GM18499 (cell line): ENCODE measurements around the gene CACNA1D.

Experiments
- ATAC-seq: cut with Tn5 transposase; IDR thresholded peaks from one replicate; pipeline ENCODE4 v1.9.1; 2021; ENCODE audit warnings: moderate number of reproducible peaks; ENCODE audit not compliant: insufficient read depth, unreplicated experiment

Gene CACNA1D

GRCh38 chr3:53799338-53799865 lies 305.0 kb downstream of the CACNA1D start:
- ATAC-seq: no peak

DNA sequence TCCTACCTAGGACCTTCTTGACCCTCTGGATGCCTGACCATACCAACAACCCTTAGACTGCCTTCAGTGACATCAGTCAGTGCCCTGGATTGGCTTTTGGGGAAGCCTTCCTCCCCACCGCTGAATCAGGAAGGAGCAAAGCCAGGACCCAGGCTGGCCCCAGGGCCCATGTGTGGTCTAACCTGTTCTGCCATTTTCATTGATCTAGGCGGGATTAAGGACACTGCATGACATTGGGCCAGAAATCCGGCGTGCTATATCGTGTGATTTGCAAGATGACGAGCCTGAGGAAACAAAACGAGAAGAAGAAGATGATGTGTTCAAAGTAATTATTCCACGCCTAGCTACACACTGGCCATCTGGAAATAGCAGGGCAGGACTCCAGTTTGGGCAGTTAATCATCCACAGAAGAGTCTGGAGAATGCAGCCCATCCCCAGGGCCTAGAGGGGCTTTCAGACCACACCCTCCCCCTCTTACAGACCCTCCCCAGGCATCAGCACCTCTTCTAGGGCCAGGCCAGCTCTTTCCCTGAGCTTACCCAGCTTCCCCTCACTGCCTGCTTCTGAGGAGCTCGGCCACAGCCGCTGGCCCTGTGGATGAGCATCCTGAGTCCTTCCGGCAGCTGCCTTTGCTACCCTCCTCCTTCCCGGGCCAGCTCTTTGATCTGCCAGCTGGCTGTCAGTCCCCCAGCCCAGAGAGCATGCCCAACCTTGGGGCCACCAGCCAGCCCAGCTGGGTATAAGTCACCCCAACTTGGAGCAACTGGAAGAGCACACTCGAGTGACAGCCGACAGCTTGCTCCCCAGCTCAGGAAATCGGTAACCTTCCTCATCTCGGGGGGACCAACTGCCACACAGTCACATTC lies 305.9 kb downstream of the CACNA1D start:
- no peak for ATAC-seq

GRCh38 chr3:53801319-53801718 lies 306.9 kb downstream of the CACNA1D start:
- no peak for ATAC-seq

DNA sequence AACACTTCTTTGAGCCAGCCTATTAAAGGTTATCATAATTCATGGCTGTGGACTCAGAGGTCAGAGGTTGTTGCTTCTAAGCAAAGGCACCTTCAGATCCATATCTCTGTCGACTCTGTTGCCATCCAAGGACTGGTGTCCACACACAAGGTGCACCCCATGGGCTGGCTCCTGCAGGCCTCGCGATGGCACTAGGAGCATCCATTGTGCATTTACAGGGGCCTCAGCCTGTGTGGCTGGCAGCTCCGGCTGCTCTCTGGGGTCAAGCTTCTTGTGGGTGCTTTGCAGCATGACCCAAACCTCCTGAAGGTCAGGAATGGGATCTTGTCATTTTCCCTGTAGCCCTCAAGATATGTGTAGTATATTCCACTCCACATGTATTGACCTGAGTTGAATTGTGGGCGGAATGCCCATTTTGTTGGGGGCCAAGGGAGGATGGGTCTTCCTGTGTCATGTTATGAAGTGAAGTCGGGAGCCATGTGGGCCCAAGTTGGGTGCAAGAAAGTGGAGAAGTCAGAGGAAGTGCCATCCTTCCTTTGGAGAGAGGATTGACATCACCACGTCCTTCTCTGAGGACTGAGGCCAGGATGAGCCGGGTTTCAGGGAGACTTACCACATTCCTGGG lies 308.0 kb downstream of the CACNA1D start:
- ATAC-seq: no peak

- no peak for ATAC-seq
Measured at GRCh38 chr3:53803124-53803815, 308.9 kb downstream of the CACNA1D start.

GRCh38 chr3:53803816-53804695 lies 309.6 kb downstream of the CACNA1D start:
- ATAC-seq: no peak

DNA sequence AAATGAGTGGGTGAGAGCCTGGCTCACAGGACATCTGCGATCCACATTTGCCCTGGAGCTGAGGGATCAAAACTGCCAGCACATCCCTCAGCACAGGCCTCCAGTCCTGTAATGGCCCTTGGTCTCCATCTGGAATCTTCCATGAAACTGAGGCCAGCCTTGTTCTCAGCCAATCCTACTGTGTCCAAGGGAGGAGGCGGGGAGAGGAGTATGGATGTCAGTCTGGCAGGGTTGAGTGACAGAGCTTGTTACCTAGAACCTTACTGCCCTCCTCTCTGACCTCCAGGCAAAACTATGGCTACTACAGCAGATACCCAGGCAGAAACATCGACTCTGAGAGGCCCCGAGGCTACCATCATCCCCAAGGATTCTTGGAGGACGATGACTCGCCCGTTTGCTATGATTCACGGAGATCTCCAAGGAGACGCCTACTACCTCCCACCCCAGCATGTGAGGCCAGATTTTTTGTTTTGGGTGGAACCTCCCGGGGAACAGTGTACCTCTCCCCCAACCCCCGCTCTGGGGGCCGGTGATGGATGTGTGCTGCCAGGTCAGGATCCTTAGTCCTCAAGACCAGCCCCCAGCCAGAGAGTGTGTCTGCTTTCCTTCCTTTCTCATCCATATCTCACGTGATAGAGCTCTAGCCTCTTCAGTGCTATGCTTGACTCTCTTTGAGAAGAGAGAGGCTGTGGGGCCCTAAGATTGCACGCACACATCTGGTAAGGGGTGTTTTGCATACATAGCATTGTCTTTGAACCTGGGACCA lies 310.5 kb downstream of the CACNA1D start:
- no peak for ATAC-seq

DNA sequence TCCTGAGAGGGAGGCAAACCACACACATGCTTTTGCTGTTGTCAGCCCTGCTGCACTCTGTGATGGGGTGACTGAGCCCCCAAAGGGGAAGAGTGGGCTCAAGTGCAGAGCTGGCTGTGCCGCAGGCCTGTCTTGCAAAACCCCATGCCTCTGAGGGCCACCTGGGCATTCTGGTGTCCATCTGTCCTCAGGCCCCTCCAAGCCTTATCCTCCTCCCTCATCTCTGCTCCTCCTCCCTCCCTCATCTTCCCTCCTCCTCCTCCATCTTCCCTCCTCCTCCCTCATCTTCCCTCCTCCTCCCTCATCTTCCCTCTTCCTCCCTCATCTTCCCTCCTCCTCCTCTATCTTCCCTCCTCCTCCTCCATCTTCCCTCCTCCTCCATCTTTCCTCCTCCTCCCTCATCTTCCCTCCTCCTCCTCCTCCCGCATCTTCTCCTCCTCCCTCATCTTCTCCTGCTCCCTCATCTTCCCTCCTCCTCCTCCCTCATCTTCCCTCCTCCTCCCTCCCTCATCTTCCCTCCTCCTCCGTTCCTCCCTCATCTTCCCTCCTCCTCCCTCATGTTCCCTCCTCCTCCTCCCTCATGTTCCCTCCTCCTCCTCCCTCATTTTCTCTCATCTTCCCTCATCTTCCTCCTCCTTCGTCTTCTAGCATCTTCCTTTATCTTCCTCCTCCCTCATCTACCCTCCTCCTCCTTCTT lies 311.2 kb downstream of the CACNA1D start:
- no peak for ATAC-seq

GRCh38 chr3:53806182-53807116 lies 312.0 kb downstream of the CACNA1D start:
- no peak for ATAC-seq

- no peak for ATAC-seq
Measured at GRCh38 chr3:53807117-53807810, 312.9 kb downstream of the CACNA1D start.

DNA sequence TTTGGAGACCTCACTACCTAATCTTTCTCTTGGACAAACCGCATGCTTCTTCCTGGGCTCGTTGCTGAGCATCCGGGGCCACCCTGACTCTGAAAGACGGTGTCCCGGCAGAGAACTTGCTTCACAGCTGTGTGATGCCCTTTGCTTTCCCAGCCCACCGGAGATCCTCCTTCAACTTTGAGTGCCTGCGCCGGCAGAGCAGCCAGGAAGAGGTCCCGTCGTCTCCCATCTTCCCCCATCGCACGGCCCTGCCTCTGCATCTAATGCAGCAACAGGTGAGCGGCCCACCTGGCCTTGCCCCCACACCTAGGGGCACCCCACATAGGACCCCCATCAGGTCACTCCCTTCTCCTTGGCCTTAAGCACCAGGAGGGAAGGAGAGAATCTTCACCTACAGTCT lies 314.1 kb downstream of the CACNA1D start:
- no peak for ATAC-seq

- no peak for ATAC-seq
Measured at GRCh38 chr3:53809267-53809666, 314.9 kb downstream of the CACNA1D start.

DNA sequence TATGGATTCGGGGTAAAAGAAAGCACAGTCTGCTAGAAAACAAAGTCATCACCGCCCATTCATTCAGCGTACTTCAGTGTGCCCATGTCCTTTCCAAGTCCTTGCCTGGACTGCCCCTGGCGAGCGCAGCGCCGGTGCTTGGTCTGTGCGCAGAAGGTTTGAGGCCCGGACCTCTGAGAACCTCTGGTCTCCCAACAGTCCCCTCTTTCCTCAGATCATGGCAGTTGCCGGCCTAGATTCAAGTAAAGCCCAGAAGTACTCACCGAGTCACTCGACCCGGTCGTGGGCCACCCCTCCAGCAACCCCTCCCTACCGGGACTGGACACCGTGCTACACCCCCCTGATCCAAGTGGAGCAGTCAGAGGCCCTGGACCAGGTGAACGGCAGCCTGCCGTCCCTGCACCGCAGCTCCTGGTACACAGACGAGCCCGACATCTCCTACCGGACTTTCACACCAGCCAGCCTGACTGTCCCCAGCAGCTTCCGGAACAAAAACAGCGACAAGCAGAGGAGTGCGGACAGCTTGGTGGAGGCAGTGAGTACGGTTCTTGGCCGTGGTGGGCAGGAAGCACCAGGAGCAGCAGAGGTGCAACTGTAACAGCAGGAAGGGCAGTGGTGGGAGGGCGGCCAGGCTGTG lies 315.5 kb downstream of the CACNA1D start:
- no peak for ATAC-seq

DNA sequence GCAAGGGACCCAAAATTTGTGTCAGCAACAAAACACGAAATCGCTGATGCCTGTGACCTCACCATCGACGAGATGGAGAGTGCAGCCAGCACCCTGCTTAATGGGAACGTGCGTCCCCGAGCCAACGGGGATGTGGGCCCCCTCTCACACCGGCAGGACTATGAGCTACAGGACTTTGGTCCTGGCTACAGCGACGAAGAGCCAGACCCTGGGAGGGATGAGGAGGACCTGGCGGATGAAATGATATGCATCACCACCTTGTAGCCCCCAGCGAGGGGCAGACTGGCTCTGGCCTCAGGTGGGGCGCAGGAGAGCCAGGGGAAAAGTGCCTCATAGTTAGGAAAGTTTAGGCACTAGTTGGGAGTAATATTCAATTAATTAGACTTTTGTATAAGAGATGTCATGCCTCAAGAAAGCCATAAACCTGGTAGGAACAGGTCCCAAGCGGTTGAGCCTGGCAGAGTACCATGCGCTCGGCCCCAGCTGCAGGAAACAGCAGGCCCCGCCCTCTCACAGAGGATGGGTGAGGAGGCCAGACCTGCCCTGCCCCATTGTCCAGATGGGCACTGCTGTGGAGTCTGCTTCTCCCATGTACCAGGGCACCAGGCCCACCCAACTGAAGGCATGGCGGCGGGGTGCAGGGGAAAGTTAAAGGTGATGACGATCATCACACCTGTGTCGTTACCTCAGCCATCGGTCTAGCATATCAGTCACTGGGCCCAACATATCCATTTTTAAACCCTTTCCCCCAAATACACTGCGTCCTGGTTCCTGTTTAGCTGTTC lies 316.9 kb downstream of the CACNA1D start:
- no peak for ATAC-seq

DNA sequence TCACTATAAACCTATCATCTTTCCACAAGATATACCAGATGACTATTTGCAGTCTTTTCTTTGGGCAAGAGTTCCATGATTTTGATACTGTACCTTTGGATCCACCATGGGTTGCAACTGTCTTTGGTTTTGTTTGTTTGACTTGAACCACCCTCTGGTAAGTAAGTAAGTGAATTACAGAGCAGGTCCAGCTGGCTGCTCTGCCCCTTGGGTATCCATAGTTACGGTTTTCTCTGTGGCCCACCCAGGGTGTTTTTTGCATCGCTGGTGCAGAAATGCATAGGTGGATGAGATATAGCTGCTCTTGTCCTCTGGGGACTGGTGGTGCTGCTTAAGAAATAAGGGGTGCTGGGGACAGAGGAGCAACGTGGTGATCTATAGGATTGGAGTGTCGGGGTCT lies 318.0 kb downstream of the CACNA1D start:
- ATAC-seq: no peak

- ATAC-seq: no peak
Measured at GRCh38 chr3:53813229-53813628, 318.8 kb downstream of the CACNA1D start.
